ENCODE data around the gene GFI1B. TPM values are rescaled to one million over a fixed set of nuclear protein-coding genes. Genes with fewer than 3 reads are reported as not detected.
A peak's percentile ranks its signal among the peaks of the same experiment; 100 is the strongest.

The GFI1B gene
- polyA plus RNA-seq (2011; rRNA removed) = 0.09 TPM in 1 of 2 replicates, not detected in the other
- 0.01 TPM in 1 of 2 replicates, not detected in the other for polyA plus RNA-seq (2012; cell fraction: cytosol; rRNA removed)
- not detected in 2 replicates for polyA plus RNA-seq (2012; cell fraction: nucleus; rRNA removed)
- not detected in 3 replicates for polyA plus RNA-seq (2017; fragmentation: RNase III; extraction: RNeasy Plus Mini Kit Qiagen cat#74134 plus additional on column Dnase treatment)
- polyA minus RNA-seq (2011; rRNA and poly(A)+ RNA removed) = not detected in 2 replicates

- POLR2A ChIA-PET = interaction anchor here (0.6 kb wide), 1 partner anchor 52 kb away, joined by 3 read pairs; no protein-coding TSS in a partner anchor
- WGBS (ENCODE audit: missing lambda C conversion rate) = 56% methylated on average over 26 of the region's 26 CpGs
- Histone ChIP-seq H3K4me3 (no peak within 1 kb of the TSS), H3K4me1 (peaks cover 8% of the 10 kb centered on the region; the same call in 1 of the 3 replicates), H3K9me3 (no peaks in the 10 kb centered on the region), H3K4me2 (peak within 1 kb of the TSS; percentile 61), H3K27ac (no peak within 1 kb of the TSS)
- ATAC-seq = no peak
- no peak for FAIRE-seq
- TF ChIP-seq EHMT2 (IDR thresholded peaks at IDR 0.05; ENCODE audit: low read depth) = no peak
- no peak for TF ChIP-seq TFCP2L1 (CRISPR knock-in tag; IDR thresholded peaks at IDR 0.05)
- TF ChIP-seq PBX3 (IDR thresholded peaks at IDR 0.05) = no peak
- no peak for TF ChIP-seq CBX2 (IDR thresholded peaks at IDR 0.05; ENCODE audit: borderline replicate concordance, low read depth)
- no peak for TF ChIP-seq USF2 (IDR thresholded peaks at IDR 0.05)
- TF ChIP-seq, protein P1, sequence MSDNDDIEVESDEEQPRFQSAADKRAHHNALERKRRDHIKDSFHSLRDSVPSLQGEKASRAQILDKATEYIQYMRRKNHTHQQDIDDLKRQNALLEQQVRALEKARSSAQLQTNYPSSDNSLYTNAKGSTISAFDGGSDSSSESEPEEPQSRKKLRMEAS (IDR thresholded peaks at IDR 0.05) = no peak
- no peak for TF ChIP-seq RCOR1 (IDR thresholded peaks at IDR 0.05; ENCODE audit: low read depth, low read length)
- TF ChIP-seq HEYL (CRISPR knock-in tag; IDR thresholded peaks at IDR 0.05) = no peak
- no peak for TF ChIP-seq PHF8 (IDR thresholded peaks at IDR 0.05; ENCODE audit: borderline replicate concordance, low read depth)
- TF ChIP-seq TP53 (CRISPR knock-in tag; IDR thresholded peaks at IDR 0.05) = no peak
- no peak for TF ChIP-seq HOXA7 (CRISPR knock-in tag; IDR thresholded peaks at IDR 0.05)
- TF ChIP-seq GATA3 (IDR thresholded peaks at IDR 0.05; ENCODE audit: borderline replicate concordance) = no peak
- no peak for TF ChIP-seq HOXB13 (CRISPR knock-in tag; IDR thresholded peaks at IDR 0.05; ENCODE audit: low read depth)
- no peak for TF ChIP-seq NPAS2 (CRISPR knock-in tag; IDR thresholded peaks at IDR 0.05; ENCODE audit: borderline replicate concordance)
- TF ChIP-seq HDAC2 (IDR thresholded peaks at IDR 0.05) = no peak
- TF ChIP-seq MAZ (IDR thresholded peaks at IDR 0.05; ENCODE audit: borderline replicate concordance, low read depth, low read length) = no peak
- TF ChIP-seq SMC3 (IDR thresholded peaks at IDR 0.05) = no peak
- CTCF ChIA-PET = interaction anchor here (0.6 to 5.4 kb wide), 13 partner anchors 9 to 825 kb away, joined by 3 to 40 read pairs (median 6); partner anchors contain the start of gene GTF3C5
- DNase-seq (ENCODE audit: low read depth in 1 of 2, low spot score in 1 of 2) = no peak
Measured at GRCh38 chr9:132978451-132979131, at the start of gene GFI1B. GFI1B (plus strand) TSS chr9:132978694; CDS start chr9:132986679, 7,985 bp downstream.

- WGBS (ENCODE audit: missing lambda C conversion rate) = 87% methylated on average over 9 of the region's 9 CpGs
- Histone ChIP-seq H3K4me2 (no peak overlapping the region), H3K27ac (no peak overlapping the region), H3K4me1 (no peaks in the 10 kb centered on the region), H3K4me3 (no peak overlapping the region), H3K9me3 (no peaks in the 10 kb centered on the region)
- ATAC-seq (no peak), FAIRE-seq (no peak), DNase-seq (ENCODE audit: low read depth in 1 of 2, low spot score in 1 of 2) (no peak)
- TF ChIP-seq, protein P1 (IDR thresholded peaks at IDR 0.05) = no peak
- TF ChIP-seq MAFK (IDR thresholded peaks at IDR 0.05; ENCODE audit: partially characterized antibody) (no peak), HDAC2 (IDR thresholded peaks at IDR 0.05) (no peak), EHMT2 (IDR thresholded peaks at IDR 0.05; ENCODE audit: low read depth) (no peak), POLR2A (IDR thresholded peaks at IDR 0.05; ENCODE audit: low read length) (no peak)
- CTCF ChIA-PET = interaction anchor here (0.7 to 1.1 kb wide), 3 partner anchors 14 to 48 kb away, joined by 3 to 4 read pairs (median 3); partner anchors contain the start of gene TSC1
- POLR2A ChIA-PET = no interaction called here
Measured at GRCh38 chr9:132931178-132931735, 47.2 kb upstream of the GFI1B start.

- peaks cover 5% of the 10 kb centered on the region; the same call in 1 of the 3 replicates for H3K4me1 ChIP-seq
- DNase-seq (ENCODE audit: low read depth in 1 of 2, low spot score in 1 of 2) (no peak), ATAC-seq (no peak), FAIRE-seq (no peak)
- no peaks in the 10 kb centered on the region for H3K9me3 ChIP-seq
- H3K27ac ChIP-seq = no peak overlapping the region
- ChIA-PET CTCF (interaction anchor here (0.8 to 3.9 kb wide), 7 partner anchors 9 to 213 kb away, joined by 3 to 17 read pairs (median 4); partner anchors contain the start of gene TSC1), POLR2A (interaction anchor here (2.1 kb wide), 1 partner anchor 10 kb away, joined by 10 read pairs; no protein-coding TSS in a partner anchor)
- H3K4me3 ChIP-seq = no peak overlapping the region
- WGBS (ENCODE audit: missing lambda C conversion rate) = 91% methylated on average over 6 of the region's 6 CpGs
- H3K4me2 ChIP-seq = no peak overlapping the region
- TF ChIP-seq ZFP36 (IDR thresholded peaks at IDR 0.05; ENCODE audit: borderline replicate concordance, partially characterized antibody) (no peak), GATA3 (IDR thresholded peaks at IDR 0.05; ENCODE audit: borderline replicate concordance) (no peak), SMC3 (IDR thresholded peaks at IDR 0.05) (no peak), HOXB13 (CRISPR knock-in tag; IDR thresholded peaks at IDR 0.05; ENCODE audit: low read depth) (no peak), ZC3H11A (IDR thresholded peaks at IDR 0.05) (no peak), EHF (CRISPR knock-in tag; IDR thresholded peaks at IDR 0.05) (no peak), JUNB (IDR thresholded peaks at IDR 0.05) (no peak), HES2 (IDR thresholded peaks at IDR 0.05) (no peak), SREBF2 (IDR thresholded peaks at IDR 0.05) (no peak), ZNF302 (CRISPR knock-in tag; IDR thresholded peaks at IDR 0.05) (no peak), FOXS1 (CRISPR knock-in tag; IDR thresholded peaks at IDR 0.05) (no peak), NR3C1 (IDR thresholded peaks at IDR 0.05) (no peak), HDAC2 (IDR thresholded peaks at IDR 0.05) (no peak), EHMT2 (IDR thresholded peaks at IDR 0.05; ENCODE audit: low read depth) (no peak)
- TF ChIP-seq, protein P2, sequence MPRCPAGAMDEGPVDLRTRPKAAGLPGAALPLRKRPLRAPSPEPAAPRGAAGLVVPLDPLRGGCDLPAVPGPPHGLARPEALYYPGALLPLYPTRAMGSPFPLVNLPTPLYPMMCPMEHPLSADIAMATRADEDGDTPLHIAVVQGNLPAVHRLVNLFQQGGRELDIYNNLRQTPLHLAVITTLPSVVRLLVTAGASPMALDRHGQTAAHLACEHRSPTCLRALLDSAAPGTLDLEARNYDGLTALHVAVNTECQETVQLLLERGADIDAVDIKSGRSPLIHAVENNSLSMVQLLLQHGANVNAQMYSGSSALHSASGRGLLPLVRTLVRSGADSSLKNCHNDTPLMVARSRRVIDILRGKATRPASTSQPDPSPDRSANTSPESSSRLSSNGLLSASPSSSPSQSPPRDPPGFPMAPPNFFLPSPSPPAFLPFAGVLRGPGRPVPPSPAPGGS (IDR thresholded peaks at IDR 0.05) = no peak
Measured at GRCh38 chr9:132935026-132935425, 43.5 kb upstream of the GFI1B start.
